Medulla oblongata (tissue), 1 donor: ENCODE measurements around the gene SRC.

ENCODE experiments used
- DNase-seq: peaks from one replicate; pipeline ENCODE4 v3.0.0-alpha.2; 2015; ENCODE audit errors: extremely low spot score

The SRC gene

GRCh38 chr20:37413023-37413334, 67.0 kb downstream of the SRC start:
- DNase-seq, result no peak

GRCh38 chr20:37413379-37413778, 67.4 kb downstream of the SRC start:
- no peak for DNase-seq

GRCh38 chr20:37414224-37415035, 68.5 kb downstream of the SRC start:
- no peak for DNase-seq

GRCh38 chr20:37415118-37416085, 69.5 kb downstream of the SRC start:
- no peak for DNase-seq

GRCh38 chr20:37416100-37416847, 70.3 kb downstream of the SRC start:
- no peak for DNase-seq

GRCh38 chr20:37416848-37417616, 71.1 kb downstream of the SRC start:
- DNase-seq, result no peak

GRCh38 chr20:37417617-37418467, 71.9 kb downstream of the SRC start:
- DNase-seq, result no peak

- no peak for DNase-seq
Measured at GRCh38 chr20:37418591-37419109, 72.7 kb downstream of the SRC start.

GRCh38 chr20:37419307-37419706, 73.4 kb downstream of the SRC start:
- no peak for DNase-seq

GRCh38 chr20:37419774-37420542, 74.0 kb downstream of the SRC start:
- no peak for DNase-seq

GRCh38 chr20:37420610-37421009, 74.7 kb downstream of the SRC start:
- no peak for DNase-seq

GRCh38 chr20:37421060-37421905, 75.3 kb downstream of the SRC start:
- no peak for DNase-seq

GRCh38 chr20:37421988-37422387, 76.0 kb downstream of the SRC start:
- no peak for DNase-seq

- DNase-seq, result no peak
Measured at GRCh38 chr20:37422791-37423286, 76.9 kb downstream of the SRC start.

GRCh38 chr20:37423545-37423944, 77.6 kb downstream of the SRC start:
- no peak for DNase-seq

- no peak for DNase-seq
Measured at GRCh38 chr20:37424062-37424851, 78.3 kb downstream of the SRC start.

GRCh38 chr20:37425103-37425625, 79.2 kb downstream of the SRC start:
- DNase-seq, result no peak
